ENCODE results near the gene PRR16. TPM values are rescaled to one million over a fixed set of nuclear protein-coding genes. Genes with fewer than 3 reads are reported as not detected.

PRR16 gene
- total RNA-seq, 2 donors from 2014 or later: 1.2 to 1.4 TPM

DNA sequence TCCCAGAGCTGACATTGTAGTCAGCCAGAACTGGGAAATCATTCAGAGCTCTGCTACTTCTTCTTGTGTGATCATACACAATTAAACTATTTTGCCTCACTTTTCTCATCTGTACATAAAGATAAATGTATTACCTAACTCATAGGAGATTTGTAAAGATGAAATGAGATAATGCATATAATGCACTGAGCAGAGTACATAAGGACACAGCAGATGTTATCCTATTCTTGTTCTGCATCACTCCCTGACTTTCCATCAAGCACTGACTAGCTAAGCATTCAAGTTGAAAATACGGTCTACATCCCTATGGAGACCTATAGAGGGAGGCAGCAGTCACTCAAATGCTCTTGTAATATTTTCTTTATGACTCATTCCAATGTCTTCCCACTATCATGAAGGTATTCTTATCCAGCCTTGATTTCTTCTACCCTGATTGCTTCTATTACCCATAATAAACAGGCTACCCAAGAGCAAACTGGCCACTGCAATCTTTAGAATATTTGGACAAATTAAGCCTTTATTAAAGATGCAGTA lies 16.3 kb upstream of the PRR16 start:
- Histone ChIP-seq H3K9me3 (no peaks in the 10 kb centered on the region), H3K9ac (ENCODE audit: low read depth in 2 of 2, low read length in 2 of 2) (no peak overlapping the region), H3K27me3 (no peaks in the 10 kb centered on the region), H3K27ac (no peak overlapping the region), H3K36me3 (no peaks in the 10 kb centered on the region), H3K4me3 (no peak overlapping the region), H3K4me1 (no peaks in the 10 kb centered on the region)
- TF ChIP-seq, protein P1, sequence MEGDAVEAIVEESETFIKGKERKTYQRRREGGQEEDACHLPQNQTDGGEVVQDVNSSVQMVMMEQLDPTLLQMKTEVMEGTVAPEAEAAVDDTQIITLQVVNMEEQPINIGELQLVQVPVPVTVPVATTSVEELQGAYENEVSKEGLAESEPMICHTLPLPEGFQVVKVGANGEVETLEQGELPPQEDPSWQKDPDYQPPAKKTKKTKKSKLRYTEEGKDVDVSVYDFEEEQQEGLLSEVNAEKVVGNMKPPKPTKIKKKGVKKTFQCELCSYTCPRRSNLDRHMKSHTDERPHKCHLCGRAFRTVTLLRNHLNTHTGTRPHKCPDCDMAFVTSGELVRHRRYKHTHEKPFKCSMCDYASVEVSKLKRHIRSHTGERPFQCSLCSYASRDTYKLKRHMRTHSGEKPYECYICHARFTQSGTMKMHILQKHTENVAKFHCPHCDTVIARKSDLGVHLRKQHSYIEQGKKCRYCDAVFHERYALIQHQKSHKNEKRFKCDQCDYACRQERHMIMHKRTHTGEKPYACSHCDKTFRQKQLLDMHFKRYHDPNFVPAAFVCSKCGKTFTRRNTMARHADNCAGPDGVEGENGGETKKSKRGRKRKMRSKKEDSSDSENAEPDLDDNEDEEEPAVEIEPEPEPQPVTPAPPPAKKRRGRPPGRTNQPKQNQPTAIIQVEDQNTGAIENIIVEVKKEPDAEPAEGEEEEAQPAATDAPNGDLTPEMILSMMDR (IDR thresholded peaks at IDR 0.05): no peak
- intact Hi-C loops (cut with DNase I): no loop called here
- no peak for DNase-seq

DNA sequence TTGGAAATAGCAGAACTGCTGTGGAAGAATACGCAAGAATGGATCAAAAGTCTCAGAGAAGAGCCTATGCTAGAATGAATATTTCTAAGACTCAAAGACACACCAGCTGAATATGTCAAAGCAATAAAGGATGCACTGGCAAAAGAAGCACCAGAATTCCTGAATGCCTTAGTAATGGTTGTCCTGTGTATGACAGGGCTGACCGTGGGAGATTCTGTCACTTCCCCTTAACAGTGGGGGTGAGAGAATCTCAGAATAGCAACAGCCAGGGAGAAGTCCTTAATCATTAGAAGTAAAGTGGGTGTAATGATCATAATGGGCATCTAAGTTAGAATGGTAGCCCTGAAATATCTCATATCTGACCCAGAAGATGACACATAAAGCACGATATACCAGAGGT lies 14.6 kb upstream of the PRR16 start:
- Histone ChIP-seq H3K27ac (no peak overlapping the region), H3K4me1 (no peaks in the 10 kb centered on the region), H3K4me3 (no peak overlapping the region), H3K9ac (ENCODE audit: low read depth in 2 of 2, low read length in 2 of 2) (no peak overlapping the region), H3K36me3 (no peaks in the 10 kb centered on the region), H3K9me3 (no peaks in the 10 kb centered on the region), H3K27me3 (no peaks in the 10 kb centered on the region)
- no peak for DNase-seq
- intact Hi-C loops (cut with DNase I): no loop called here
- TF ChIP-seq, protein P1 (IDR thresholded peaks at IDR 0.05): no peak

- TF ChIP-seq, protein P1 (IDR thresholded peaks at IDR 0.05): no peak
- no peak overlapping the region for H3K9ac ChIP-seq (ENCODE audit: low read depth in 2 of 2, low read length in 2 of 2)
- H3K4me1 ChIP-seq: no peaks in the 10 kb centered on the region
- intact Hi-C loops (cut with DNase I): loop anchor here (10.0 kb wide), 1 partner anchor 976 kb away; no protein-coding TSS in a partner anchor
- no peak overlapping the region for H3K27ac ChIP-seq
- H3K36me3 ChIP-seq: no peaks in the 10 kb centered on the region
- H3K4me3 ChIP-seq: no peak overlapping the region
- no peaks in the 10 kb centered on the region for H3K9me3 ChIP-seq
- H3K27me3 ChIP-seq: no peaks in the 10 kb centered on the region
- DNase-seq: no peak
Measured at GRCh38 chr5:120450910-120451309, 13.2 kb upstream of the PRR16 start.

DNA sequence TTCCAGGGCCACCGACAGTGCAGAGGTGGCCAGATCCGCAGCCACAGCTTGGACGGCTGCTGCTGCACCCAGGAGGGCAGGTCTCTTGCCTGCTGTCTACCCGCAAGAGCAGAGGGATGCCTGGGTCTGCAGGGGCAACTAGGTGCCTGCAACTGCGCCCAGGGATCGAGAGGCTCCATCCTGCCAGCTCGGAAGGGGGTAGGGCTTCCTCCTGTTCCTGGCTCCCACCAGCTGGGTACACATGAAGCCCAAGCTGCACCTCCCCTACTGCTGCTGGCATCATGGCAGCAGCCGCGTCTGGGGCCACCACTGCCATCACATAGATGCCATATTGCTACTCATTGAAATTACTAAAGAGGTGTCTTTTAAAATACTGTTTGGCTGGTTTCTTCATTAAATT lies 12.7 kb upstream of the PRR16 start:
- H3K9ac ChIP-seq (ENCODE audit: low read depth in 2 of 2, low read length in 2 of 2): no peak overlapping the region
- H3K36me3 ChIP-seq: no peaks in the 10 kb centered on the region
- no peak for DNase-seq
- no peaks in the 10 kb centered on the region for H3K9me3 ChIP-seq
- TF ChIP-seq, protein P1 (IDR thresholded peaks at IDR 0.05): no peak
- intact Hi-C loops (cut with DNase I): loop anchor here (10.0 kb wide), 1 partner anchor 977 kb away; no protein-coding TSS in a partner anchor
- H3K4me1 ChIP-seq: no peaks in the 10 kb centered on the region
- H3K27me3 ChIP-seq: no peaks in the 10 kb centered on the region
- H3K4me3 ChIP-seq: no peak overlapping the region
- H3K27ac ChIP-seq: no peak overlapping the region

DNA sequence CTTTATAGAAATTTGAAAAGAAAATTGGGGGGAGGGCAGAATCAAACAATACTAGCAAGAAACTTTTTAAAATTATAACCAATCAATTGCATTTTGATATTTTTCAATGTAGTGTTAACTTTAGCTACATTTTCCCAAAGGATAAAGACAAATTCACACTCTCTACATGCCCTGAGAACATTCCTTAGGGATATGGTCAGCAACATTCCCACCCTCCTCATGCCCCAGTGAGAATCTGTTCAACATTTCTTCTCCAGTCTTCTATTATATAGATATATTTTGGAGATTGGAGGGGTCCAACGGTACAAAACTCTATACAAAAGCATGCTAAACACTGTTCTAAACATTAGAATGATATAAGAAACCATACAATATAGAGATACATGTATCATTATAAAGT lies 11.6 kb upstream of the PRR16 start:
- Histone ChIP-seq H3K4me3 (no peak overlapping the region), H3K9ac (ENCODE audit: low read depth in 2 of 2, low read length in 2 of 2) (no peak overlapping the region), H3K27ac (no peak overlapping the region), H3K27me3 (no peaks in the 10 kb centered on the region), H3K4me1 (no peaks in the 10 kb centered on the region), H3K36me3 (no peaks in the 10 kb centered on the region), H3K9me3 (no peaks in the 10 kb centered on the region)
- TF ChIP-seq, protein P1 (IDR thresholded peaks at IDR 0.05): no peak
- DNase-seq: no peak
- intact Hi-C loops (cut with DNase I): loop anchor here (10.0 kb wide), 1 partner anchor 978 kb away; no protein-coding TSS in a partner anchor

All from colonic mucosa (tissue), 4 donors.